NCI-H748 (cell line): Measurements from ENCODE around the gene SH3TC1.

ENCODE experiments used
- DNase-seq: peaks from one replicate; lab custom pipeline; 2025; ENCODE audit not compliant: unreplicated experiment; lab: John Stamatoyannopoulos, UW

SH3TC1 gene

GRCh38 chr4:8163436-8164193 is 35.5 kb upstream of the SH3TC1 start:
- DNase-seq: no peak

- DNase-seq: no peak
Observed at GRCh38 chr4:8164194-8164565, 34.9 kb upstream of the SH3TC1 start.

DNA sequence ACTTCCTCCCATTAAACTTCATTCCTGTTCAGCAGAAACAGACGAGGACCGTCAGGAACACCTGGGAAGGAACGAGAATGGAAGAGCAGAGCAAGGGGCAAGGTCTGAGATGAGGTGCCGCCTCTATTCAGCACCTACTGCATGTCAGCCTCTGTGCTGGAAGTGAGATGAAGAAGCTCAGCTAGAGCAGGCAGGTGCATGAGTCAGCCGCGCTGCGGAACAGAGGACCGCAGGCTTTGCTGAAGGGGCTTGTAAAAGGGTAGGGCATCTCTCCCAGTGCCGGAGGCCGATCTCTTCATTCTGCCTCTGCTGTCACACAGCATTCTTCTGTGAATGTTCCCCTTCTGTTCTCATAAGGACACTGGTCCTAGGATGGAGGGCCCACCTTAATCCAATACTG is 34.4 kb upstream of the SH3TC1 start:
- DNase-seq: no peak

GRCh38 chr4:8165374-8165896 is 33.7 kb upstream of the SH3TC1 start:
- DNase-seq: no peak

DNA sequence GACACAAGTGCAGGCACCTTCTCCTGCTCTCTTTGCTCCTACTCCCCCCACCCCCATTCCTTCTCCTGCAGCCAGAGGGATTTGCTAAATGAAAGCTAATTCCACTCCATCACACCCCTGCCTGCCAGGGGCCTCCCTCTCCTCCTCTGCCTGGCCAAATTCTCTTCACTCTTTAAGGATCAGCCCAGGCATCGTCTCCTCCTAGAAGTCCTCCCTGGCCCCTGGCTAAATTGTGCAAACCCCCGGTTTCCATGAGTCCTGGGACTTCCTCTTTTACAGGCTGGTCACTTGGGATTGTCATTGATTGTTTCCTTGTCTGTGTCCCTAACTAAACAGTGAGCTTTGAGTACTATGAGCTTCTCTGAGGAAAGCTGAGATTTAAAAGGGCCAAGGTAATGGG is 31.8 kb upstream of the SH3TC1 start:
- DNase-seq: no peak

DNA sequence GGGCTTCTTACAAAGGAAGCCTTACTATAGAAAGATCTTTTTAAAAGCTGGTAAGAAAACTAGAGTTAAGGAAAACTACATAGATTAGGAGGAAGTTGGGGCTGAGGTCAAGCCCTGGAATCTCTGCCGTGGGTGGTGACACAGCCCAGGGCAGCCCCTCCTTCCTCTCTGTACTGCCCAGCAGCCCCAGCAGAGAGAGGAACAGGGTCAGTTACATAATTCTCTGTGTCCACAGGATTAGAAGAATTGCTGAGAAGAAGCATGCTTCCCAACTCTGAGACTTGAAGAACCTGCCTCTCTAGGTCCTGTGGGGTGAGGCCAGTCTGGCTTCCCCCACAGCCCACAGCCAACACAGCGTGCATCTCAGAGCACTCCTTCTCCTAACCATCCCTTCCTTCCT is 31.3 kb upstream of the SH3TC1 start:
- no peak for DNase-seq

DNA sequence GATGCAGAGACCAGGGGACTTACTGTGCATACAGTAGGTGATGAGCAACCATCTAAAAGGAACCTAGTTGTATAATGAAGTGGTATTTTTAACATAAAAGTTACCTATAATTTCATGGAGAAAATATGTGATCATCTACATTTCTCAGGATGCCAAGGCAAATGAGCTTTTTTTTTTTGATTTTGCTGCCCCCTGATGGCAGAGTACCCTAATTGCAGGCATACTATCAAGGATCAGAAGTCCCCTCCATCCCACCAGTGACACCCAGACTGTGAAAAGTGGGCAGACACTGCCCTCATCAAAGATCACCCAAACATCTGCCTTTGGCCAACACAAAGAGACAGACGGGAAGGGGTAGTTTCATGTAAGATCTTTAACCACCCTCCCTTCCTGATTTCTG is 30.9 kb upstream of the SH3TC1 start:
- DNase-seq: no peak

DNA sequence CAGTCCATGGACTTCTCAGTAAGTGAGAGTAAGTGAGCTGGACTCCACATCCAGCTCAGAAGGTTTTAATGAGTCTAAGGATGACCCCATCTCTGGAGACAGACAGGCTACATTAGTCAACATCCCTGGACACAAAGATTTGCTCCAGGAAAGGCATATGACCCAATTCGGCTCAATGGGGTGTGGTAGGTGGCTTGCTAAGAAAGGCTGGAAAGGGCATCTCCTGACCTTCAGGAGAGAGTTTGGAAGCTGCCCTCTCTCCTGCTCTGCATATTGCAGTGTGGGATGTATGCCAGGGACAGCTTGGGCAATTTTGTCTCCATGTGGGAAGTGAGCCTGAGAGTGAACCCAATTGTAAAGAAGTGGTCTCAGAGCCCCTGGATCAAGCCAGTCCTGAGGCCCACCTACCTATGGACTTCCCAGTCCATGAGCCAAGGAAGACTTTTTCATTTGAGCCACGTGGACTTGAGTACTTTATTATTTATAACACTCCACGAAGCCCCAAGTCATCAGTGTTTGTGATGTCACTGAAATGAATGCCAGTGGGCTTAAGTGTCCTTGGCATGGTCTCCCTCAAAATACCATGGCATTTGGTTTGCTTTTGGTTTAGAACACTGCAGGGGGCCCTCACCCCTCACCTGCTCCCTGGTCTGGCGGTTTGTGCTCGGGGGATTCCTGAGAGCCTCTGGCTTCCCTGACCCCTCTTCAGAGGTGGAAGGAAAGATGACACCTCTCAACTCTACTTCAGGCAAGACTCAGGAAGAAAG is 30.1 kb upstream of the SH3TC1 start:
- DNase-seq: no peak

DNA sequence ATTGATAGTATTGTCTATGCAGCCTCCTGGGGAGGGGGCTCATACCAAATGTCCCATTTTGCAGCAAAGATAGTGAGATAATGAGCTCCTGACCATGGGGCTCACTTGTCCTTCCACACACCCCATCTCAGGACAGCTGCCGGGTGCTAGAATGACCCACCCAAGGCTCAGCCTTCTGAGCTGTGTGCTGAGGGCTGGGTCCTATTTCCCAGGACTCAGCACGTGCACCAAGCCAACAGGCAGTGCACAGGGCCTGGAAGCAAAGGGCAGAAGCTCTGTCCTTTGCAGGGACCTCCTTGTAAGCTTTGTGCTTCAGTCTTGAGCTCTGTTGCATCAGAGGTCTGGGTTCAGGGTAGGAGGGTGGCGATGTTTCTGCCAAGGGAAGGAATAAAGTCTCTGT is 29.3 kb upstream of the SH3TC1 start:
- no peak for DNase-seq

DNA sequence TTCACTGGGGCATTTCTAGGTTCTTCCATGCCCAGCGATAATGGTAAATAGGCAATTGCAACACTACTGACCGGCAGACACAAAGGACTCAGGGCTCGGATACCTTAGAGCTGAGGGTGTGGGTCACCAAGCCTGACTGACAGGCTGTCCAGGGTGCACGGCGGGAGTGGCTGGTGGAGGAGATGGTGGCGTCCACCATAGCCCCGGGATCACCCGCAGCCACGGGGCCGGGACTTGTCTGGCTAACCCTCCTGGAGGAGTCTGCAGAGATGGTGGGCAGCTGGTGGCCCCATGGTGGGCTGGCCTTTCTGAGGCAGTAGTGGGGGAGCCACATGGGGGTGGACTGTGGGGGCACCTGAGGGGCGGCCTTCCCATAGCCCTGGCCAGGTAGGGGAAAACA is 28.7 kb upstream of the SH3TC1 start:
- no peak for DNase-seq

DNA sequence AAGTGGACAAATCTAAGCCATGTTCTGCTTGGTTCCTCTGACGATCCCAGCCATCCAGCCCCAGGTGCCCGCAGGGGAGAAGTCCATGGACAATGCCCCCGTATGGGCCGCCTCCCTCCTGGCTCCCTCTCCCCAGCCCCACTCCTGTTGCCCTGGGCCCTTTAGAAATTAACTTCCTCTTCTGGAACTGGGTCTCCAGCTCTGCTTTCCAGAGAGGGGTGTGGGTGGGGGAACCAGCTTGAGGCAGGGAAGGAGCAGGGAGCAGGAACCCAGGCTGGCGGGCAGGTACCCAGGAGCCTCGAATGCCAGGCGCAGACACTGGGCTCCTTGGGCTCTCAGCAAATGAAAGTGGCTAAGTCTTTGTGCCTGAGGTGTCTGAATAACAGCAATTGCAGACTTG is 27.8 kb upstream of the SH3TC1 start:
- no peak for DNase-seq

GRCh38 chr4:8171984-8172924 is 26.8 kb upstream of the SH3TC1 start:
- DNase-seq: no peak

DNA sequence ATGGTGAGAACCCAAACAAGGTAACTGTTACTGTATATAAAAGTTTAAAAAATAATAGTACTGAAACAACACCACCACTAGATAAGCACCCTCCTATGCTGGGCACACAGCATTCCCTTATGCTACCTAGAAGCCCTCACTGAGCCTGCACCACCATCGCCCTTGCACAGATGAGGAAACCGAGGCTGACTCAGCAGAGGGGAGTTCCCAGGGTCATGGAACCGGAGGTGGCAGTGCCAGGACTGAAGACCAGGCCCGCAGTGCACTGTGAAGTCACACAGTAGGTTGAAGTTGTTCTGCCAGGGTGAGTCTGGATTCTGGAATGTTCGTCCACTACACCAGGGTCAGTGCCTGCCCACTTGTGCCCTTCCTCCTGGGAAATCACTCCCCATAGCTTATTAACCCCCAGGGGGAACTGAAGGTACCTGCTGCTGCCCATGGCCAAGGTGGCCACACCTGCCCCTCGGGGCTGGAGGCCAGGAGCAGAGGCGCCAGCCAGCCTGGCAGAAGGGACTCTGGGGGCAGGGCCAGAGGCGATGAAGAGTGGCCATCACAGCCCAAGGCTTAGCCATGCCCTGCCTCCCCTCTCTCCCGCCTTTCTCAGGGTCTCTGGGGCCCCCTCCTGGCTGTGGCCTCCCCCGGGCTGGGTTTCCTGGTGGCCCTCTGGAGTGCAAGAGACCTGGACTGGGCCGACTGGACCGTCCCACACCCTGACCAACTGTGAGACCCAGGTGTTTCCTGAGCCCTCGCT is 25.4 kb upstream of the SH3TC1 start:
- DNase-seq: no peak

- DNase-seq: no peak
Observed at GRCh38 chr4:8174970-8175369, 24.1 kb upstream of the SH3TC1 start.

- DNase-seq: no peak
Observed at GRCh38 chr4:8175686-8176085, 23.4 kb upstream of the SH3TC1 start.

DNA sequence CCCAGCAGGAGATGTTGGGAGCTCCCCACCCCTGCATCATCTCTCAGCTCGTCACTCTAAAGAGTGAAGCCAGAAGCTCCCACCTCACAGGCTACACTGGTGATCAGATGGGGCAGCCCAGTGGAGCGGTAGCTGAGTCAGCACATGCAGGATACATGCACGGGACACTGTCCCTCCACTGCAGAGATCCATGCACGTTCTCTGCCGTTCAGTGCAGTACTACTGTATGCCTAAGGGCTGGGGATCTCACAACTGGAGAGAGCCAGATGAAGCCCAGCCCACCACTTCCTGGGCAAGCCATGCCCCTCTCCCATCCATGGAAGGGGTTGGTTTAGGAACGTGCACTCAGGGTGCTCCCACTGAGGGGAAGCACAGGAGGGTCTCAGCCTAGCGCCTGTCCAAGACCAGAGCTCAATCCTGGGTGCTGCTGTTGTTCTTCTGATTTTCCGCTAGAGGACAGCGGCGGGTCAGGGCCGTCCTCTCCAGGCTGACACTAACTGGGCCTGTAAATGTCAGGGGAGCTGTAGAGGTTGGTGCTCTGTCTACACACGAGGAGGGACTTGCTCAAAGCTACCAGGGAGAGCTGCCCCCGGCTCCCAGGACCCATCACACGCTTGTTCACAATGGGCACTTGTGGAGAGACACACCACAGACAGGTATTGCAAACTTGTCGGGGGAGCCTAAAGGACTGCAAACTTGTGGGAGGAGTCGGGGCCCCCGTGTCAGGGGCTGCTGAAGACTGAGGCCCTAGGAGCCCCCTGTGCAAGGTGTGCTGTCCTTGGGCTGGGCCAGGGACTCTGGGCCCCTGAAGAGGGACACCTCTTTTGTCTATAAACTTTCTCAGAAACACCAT is 22.3 kb upstream of the SH3TC1 start:
- peak; percentile 52 for DNase-seq

DNA sequence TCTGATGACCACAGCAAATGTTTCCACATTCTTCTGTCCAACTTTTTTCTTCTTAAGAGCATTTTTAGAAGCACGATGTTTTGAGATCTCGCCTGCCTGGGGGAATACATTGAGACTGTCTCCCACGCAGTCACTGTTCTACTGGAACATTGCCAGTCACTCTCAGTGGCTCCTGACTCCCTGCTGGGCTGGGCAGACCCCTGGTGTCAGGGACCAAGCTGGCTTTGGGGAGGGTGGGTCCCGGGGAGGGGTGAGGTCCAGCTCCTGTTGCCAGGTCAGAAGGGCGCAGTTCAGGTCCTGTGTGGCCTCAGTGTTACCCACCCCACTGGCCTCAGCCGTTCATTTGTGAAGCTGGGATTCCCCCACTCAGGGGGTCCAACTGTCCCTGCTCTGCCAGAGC is 21.5 kb upstream of the SH3TC1 start:
- no peak for DNase-seq

DNA sequence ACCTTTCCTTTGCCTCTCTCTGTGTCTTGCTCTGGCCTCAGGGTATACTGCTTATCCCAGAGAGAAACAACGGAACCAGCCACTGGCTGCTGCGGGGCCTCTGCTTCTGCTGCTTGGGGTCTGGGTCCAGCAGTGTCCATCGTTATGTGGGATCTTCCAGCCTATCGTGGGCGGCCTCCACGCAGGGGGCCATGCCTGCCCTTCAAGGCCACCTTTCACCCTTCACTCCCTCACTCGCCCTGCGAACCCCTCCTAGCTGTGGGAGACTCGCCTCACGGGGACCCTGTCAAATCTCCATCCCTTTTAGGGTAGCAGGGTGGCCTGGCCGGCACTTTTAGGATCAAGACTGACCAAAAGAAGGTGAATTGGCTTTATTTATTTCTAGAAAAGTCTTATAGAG is 21.1 kb upstream of the SH3TC1 start:
- DNase-seq: no peak

GRCh38 chr4:8179074-8179473 is 20.0 kb upstream of the SH3TC1 start:
- DNase-seq: no peak

GRCh38 chr4:8179771-8180170 is 19.3 kb upstream of the SH3TC1 start:
- no peak for DNase-seq
